ENCODE data around the gene GPAT2.
"Not testable (repeated sequence)": the region's sequence is repeated elsewhere in the genome, so short reads cannot be mapped to it uniquely, and the experiment has no call there.

The GPAT2 gene

GRCh38 chr2:96064760-96065159, 30.0 kb upstream of the GPAT2 start:
- H3K27ac ChIP-seq (ENCODE audit: low read depth, low read length); H3K9me3 ChIP-seq (ENCODE audit: control insufficient read depth in 1 of 2, low read length in 2 of 2); H3K4me1 ChIP-seq (ENCODE audit: control insufficient read depth in 1 of 2, insufficient read depth in 2 of 2, low read length in 2 of 2); H3K9ac ChIP-seq (ENCODE audit: low read depth in 1 of 2, low read length in 2 of 2); H3K4me3 ChIP-seq (ENCODE audit: low read depth in 1 of 2, low read length in 2 of 2); H3K36me3 ChIP-seq (ENCODE audit: control insufficient read depth in 1 of 2, insufficient read depth in 2 of 2, low read length in 2 of 2); H3K27me3 ChIP-seq (ENCODE audit: control insufficient read depth in 1 of 2, insufficient read depth in 2 of 2, low read length in 2 of 2): not testable (repeated sequence)

DNA sequence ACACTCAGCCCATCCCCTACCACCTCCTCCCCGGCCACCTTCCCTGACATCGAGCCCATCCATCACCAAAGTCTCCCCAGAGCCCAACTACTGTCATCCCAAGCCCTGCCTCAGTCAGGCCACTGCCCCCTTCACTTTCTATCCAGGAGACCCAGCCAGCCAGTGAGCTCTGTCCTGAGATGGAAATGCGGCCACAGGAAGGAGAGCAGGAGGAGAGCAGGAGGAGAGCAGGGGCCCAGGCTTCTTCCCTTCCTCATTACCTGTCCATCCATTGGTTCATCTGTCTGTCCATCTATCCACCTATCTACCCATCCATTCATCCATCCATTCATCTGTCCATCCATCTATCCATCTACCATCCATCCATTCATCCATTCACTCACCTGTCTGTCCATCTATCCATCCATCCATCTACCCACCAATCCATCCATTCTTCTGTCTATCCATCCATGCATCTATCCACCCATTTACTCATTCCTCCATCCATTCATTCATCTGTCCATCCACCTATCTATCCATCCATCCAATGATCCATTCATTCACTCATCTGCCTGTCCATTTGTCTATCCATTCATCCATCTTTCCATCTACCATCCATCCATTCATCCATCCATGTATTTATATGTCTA, 29.4 kb upstream of the GPAT2 start:
- H3K9me3 ChIP-seq (ENCODE audit: control insufficient read depth in 1 of 2, low read length in 2 of 2); H3K36me3 ChIP-seq (ENCODE audit: control insufficient read depth in 1 of 2, insufficient read depth in 2 of 2, low read length in 2 of 2); H3K4me1 ChIP-seq (ENCODE audit: control insufficient read depth in 1 of 2, insufficient read depth in 2 of 2, low read length in 2 of 2); H3K4me3 ChIP-seq (ENCODE audit: low read depth in 1 of 2, low read length in 2 of 2); H3K27me3 ChIP-seq (ENCODE audit: control insufficient read depth in 1 of 2, insufficient read depth in 2 of 2, low read length in 2 of 2); H3K27ac ChIP-seq (ENCODE audit: low read depth, low read length); H3K9ac ChIP-seq (ENCODE audit: low read depth in 1 of 2, low read length in 2 of 2): not testable (repeated sequence)

DNA sequence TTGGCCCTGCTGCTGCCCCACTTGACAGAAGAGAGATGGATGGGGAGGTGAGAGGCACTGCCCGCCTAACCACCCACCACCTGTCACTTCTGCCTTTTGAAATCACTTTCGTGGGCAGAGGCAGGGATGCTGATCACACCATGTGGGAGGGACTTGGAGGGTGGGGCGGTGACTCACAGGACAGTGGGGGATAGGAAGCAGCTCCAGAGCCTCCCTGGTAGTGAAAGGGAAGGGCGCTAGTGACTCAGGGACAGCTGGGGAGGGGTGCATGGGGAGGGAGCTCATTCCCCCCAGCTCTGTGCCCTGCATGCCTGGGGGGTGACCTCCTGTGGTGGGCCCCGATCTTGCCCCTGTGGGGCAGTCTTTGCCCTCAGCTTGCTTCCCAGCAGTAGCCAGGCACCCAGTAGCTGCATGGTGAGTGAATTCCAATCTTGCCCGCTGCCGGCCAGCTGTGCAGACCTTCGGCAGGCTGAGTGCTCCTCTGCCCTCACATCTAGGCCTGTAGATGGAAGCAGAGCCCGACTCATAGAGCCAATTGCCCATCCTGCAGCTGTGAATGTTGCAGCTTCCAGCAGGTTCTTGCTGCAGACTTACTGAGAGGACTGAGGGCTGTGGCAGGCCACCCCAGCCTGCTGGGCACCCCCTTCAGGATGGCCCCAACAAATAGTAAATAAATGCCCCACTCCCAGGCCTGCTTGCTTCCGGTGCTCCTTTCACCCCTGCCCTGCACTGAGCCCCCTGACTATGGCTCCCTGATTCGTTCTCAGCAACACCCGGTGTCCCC, 28.6 kb upstream of the GPAT2 start:
- not testable (repeated sequence) for H3K36me3 ChIP-seq (ENCODE audit: control insufficient read depth in 1 of 2, insufficient read depth in 2 of 2, low read length in 2 of 2); H3K27me3 ChIP-seq (ENCODE audit: control insufficient read depth in 1 of 2, insufficient read depth in 2 of 2, low read length in 2 of 2); H3K9ac ChIP-seq (ENCODE audit: low read depth in 1 of 2, low read length in 2 of 2); H3K4me3 ChIP-seq (ENCODE audit: low read depth in 1 of 2, low read length in 2 of 2); H3K9me3 ChIP-seq (ENCODE audit: control insufficient read depth in 1 of 2, low read length in 2 of 2); H3K4me1 ChIP-seq (ENCODE audit: control insufficient read depth in 1 of 2, insufficient read depth in 2 of 2, low read length in 2 of 2); H3K27ac ChIP-seq (ENCODE audit: low read depth, low read length)

- not testable (repeated sequence) for H3K27ac ChIP-seq (ENCODE audit: low read depth, low read length); H3K9me3 ChIP-seq (ENCODE audit: control insufficient read depth in 1 of 2, low read length in 2 of 2); H3K4me1 ChIP-seq (ENCODE audit: control insufficient read depth in 1 of 2, insufficient read depth in 2 of 2, low read length in 2 of 2)
Observed at GRCh38 chr2:96062483-96062882, 27.8 kb upstream of the GPAT2 start.

GRCh38 chr2:96061901-96062300, 27.2 kb upstream of the GPAT2 start:
- H3K9ac ChIP-seq (ENCODE audit: low read depth in 1 of 2, low read length in 2 of 2); H3K9me3 ChIP-seq (ENCODE audit: control insufficient read depth in 1 of 2, low read length in 2 of 2); H3K4me3 ChIP-seq (ENCODE audit: low read depth in 1 of 2, low read length in 2 of 2); H3K4me1 ChIP-seq (ENCODE audit: control insufficient read depth in 1 of 2, insufficient read depth in 2 of 2, low read length in 2 of 2); H3K36me3 ChIP-seq (ENCODE audit: control insufficient read depth in 1 of 2, insufficient read depth in 2 of 2, low read length in 2 of 2); H3K27ac ChIP-seq (ENCODE audit: low read depth, low read length); H3K27me3 ChIP-seq (ENCODE audit: control insufficient read depth in 1 of 2, insufficient read depth in 2 of 2, low read length in 2 of 2): not testable (repeated sequence)

More at GRCh38 chr2:96062483-96062882, 27.8 kb upstream of the GPAT2 start:
- not testable (repeated sequence) for H3K9ac ChIP-seq (ENCODE audit: low read depth in 1 of 2, low read length in 2 of 2); H3K27me3 ChIP-seq (ENCODE audit: control insufficient read depth in 1 of 2, insufficient read depth in 2 of 2, low read length in 2 of 2); H3K4me3 ChIP-seq (ENCODE audit: low read depth in 1 of 2, low read length in 2 of 2); H3K36me3 ChIP-seq (ENCODE audit: control insufficient read depth in 1 of 2, insufficient read depth in 2 of 2, low read length in 2 of 2)

GRCh38 chr2:96061197-96061817, 26.6 kb upstream of the GPAT2 start:
- H3K36me3 ChIP-seq (ENCODE audit: control insufficient read depth in 1 of 2, insufficient read depth in 2 of 2, low read length in 2 of 2); H3K4me3 ChIP-seq (ENCODE audit: low read depth in 1 of 2, low read length in 2 of 2); H3K27me3 ChIP-seq (ENCODE audit: control insufficient read depth in 1 of 2, insufficient read depth in 2 of 2, low read length in 2 of 2); H3K9ac ChIP-seq (ENCODE audit: low read depth in 1 of 2, low read length in 2 of 2); H3K27ac ChIP-seq (ENCODE audit: low read depth, low read length); H3K4me1 ChIP-seq (ENCODE audit: control insufficient read depth in 1 of 2, insufficient read depth in 2 of 2, low read length in 2 of 2); H3K9me3 ChIP-seq (ENCODE audit: control insufficient read depth in 1 of 2, low read length in 2 of 2): not testable (repeated sequence)

GRCh38 chr2:96060325-96060724, 25.6 kb upstream of the GPAT2 start:
- not testable (repeated sequence) for H3K36me3 ChIP-seq (ENCODE audit: control insufficient read depth in 1 of 2, insufficient read depth in 2 of 2, low read length in 2 of 2); H3K9ac ChIP-seq (ENCODE audit: low read depth in 1 of 2, low read length in 2 of 2); H3K27ac ChIP-seq (ENCODE audit: low read depth, low read length); H3K4me3 ChIP-seq (ENCODE audit: low read depth in 1 of 2, low read length in 2 of 2); H3K27me3 ChIP-seq (ENCODE audit: control insufficient read depth in 1 of 2, insufficient read depth in 2 of 2, low read length in 2 of 2); H3K9me3 ChIP-seq (ENCODE audit: control insufficient read depth in 1 of 2, low read length in 2 of 2); H3K4me1 ChIP-seq (ENCODE audit: control insufficient read depth in 1 of 2, insufficient read depth in 2 of 2, low read length in 2 of 2)

GRCh38 chr2:96059443-96059842, 24.7 kb upstream of the GPAT2 start:
- not testable (repeated sequence) for H3K36me3 ChIP-seq (ENCODE audit: control insufficient read depth in 1 of 2, insufficient read depth in 2 of 2, low read length in 2 of 2); H3K27ac ChIP-seq (ENCODE audit: low read depth, low read length); H3K4me3 ChIP-seq (ENCODE audit: low read depth in 1 of 2, low read length in 2 of 2); H3K9ac ChIP-seq (ENCODE audit: low read depth in 1 of 2, low read length in 2 of 2); H3K9me3 ChIP-seq (ENCODE audit: control insufficient read depth in 1 of 2, low read length in 2 of 2); H3K4me1 ChIP-seq (ENCODE audit: control insufficient read depth in 1 of 2, insufficient read depth in 2 of 2, low read length in 2 of 2); H3K27me3 ChIP-seq (ENCODE audit: control insufficient read depth in 1 of 2, insufficient read depth in 2 of 2, low read length in 2 of 2)

DNA sequence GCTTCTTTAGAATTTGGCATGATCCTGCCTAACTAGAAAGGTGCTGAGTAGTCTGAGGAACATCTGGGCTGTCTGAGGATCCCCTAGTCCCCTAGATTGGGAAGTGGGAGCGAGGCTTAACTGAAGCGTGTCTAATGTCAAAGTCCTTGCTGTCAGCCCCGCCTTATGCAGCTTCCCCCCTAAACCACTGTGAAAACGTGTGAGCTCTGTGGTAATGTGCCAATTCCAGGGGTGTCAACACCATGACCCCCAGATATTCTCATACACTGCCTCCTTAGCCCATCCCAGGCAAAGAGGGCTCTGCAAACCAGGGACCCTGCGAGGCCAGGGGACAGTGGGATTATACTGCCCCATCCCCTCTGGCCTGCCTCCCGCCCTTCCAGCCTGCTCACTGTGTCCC, 21.1 kb upstream of the GPAT2 start:
- not testable (repeated sequence) for H3K36me3 ChIP-seq (ENCODE audit: control insufficient read depth in 1 of 2, insufficient read depth in 2 of 2, low read length in 2 of 2); H3K27ac ChIP-seq (ENCODE audit: low read depth, low read length); H3K9me3 ChIP-seq (ENCODE audit: control insufficient read depth in 1 of 2, low read length in 2 of 2); H3K4me1 ChIP-seq (ENCODE audit: control insufficient read depth in 1 of 2, insufficient read depth in 2 of 2, low read length in 2 of 2); H3K9ac ChIP-seq (ENCODE audit: low read depth in 1 of 2, low read length in 2 of 2); H3K27me3 ChIP-seq (ENCODE audit: control insufficient read depth in 1 of 2, insufficient read depth in 2 of 2, low read length in 2 of 2); H3K4me3 ChIP-seq (ENCODE audit: low read depth in 1 of 2, low read length in 2 of 2)

GRCh38 chr2:96054537-96054936, 19.8 kb upstream of the GPAT2 start:
- H3K4me3 ChIP-seq (ENCODE audit: low read depth in 1 of 2, low read length in 2 of 2); H3K27me3 ChIP-seq (ENCODE audit: control insufficient read depth in 1 of 2, insufficient read depth in 2 of 2, low read length in 2 of 2); H3K27ac ChIP-seq (ENCODE audit: low read depth, low read length); H3K36me3 ChIP-seq (ENCODE audit: control insufficient read depth in 1 of 2, insufficient read depth in 2 of 2, low read length in 2 of 2); H3K9me3 ChIP-seq (ENCODE audit: control insufficient read depth in 1 of 2, low read length in 2 of 2); H3K4me1 ChIP-seq (ENCODE audit: control insufficient read depth in 1 of 2, insufficient read depth in 2 of 2, low read length in 2 of 2); H3K9ac ChIP-seq (ENCODE audit: low read depth in 1 of 2, low read length in 2 of 2): not testable (repeated sequence)

All from duodenal mucosa (tissue), 2 donors.